NCI-H1105 treated with DMSO at 0.1 percent for 48 hours (cell line): ENCODE results near the gene CNOT9.

Source experiments
- DNase-seq: peaks from one replicate; lab custom pipeline; 2025; lab: John Stamatoyannopoulos, UW

Gene CNOT9

GRCh38 chr2:218577482-218578220 lies 9.0 kb downstream of the CNOT9 start:
- DNase-seq = no peak

- no peak for DNase-seq
Observed at GRCh38 chr2:218578272-218578877, 9.7 kb downstream of the CNOT9 start.

DNA sequence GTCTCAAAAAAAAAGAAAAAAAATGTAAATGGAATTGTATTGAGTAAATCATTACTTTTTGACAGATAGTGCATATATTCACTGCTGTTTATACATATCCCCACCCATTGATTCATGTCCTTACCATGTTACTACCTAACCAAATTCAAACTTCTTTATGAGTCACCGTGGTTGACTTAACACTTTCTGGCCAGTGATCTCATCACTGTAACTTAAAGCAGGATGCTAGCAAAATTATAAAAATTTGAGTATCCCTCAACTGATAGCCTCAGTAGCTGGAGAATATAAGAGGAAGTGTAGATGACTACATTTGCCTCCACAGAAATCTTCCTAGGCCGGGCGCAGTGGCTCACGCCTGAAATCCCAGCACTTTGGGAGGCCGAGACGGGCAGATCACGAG lies 13.4 kb downstream of the CNOT9 start:
- DNase-seq = no peak

GRCh38 chr2:218583983-218584850 lies 15.6 kb downstream of the CNOT9 start:
- no peak for DNase-seq

- DNase-seq = no peak
Observed at GRCh38 chr2:218585541-218585940, 16.9 kb downstream of the CNOT9 start.

DNA sequence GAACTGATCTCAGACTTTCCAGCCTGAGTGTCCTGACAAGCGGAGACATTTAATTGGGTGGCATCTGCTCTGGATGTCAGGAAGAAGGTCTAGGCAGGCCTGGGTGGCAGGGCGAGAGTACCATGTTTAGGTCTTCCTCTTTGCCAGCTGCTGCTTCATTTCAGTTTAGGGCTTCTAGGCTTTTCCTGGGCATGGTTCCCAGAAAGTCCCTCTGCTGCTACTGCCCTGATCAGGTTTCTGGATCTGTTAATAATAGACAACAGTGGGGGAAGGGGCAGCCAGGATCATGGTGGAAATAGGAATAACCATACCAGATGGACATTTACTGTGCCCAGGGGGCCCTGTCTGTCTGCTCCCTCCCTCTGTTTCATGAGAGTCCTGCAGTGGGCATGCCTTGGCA lies 36.8 kb downstream of the CNOT9 start:
- peak; percentile 21 for DNase-seq

DNA sequence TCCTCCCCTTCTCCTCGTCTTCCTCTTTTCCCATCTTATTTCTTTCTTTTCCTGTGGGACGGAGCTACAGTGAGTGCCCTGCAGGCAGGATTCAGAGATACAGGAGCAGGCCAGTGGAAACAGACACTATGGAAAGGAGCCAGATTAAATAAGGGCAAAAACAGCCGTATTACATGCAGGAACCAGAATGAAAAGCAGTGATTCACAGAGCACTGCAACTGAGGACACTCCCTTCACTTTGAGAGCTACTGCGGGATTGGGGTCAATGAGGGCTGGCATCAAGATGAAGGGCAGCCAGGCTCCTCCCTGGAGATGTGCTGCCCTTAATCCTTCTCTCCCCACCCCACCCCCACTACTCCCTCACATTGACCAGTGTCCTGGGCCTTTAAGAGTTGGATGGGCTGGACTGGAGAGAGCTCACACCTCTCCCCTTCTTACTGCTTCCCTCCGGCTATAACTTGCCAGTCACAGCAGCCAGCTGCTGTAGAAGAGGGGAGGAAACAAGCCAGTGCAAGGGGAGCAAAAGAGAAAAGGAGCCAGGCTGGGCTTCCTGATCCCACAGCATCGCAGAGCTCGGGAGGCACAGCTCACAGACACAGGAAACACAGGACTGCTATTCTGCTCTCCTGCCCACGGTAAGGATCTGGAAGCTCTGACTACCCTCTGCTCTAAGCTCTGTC lies 38.9 kb downstream of the CNOT9 start, which contains the start of gene PLCD4:
TSS of gene PLCD4 (plus strand) at position 464 of the 680 bp plus-strand sequence. CDS start 7,841 bp downstream, outside the sequence.
- DNase-seq = no peak

- no peak for DNase-seq
Observed at GRCh38 chr2:218615868-218616315, 47.3 kb downstream of the CNOT9 start.

- no peak for DNase-seq
Observed at GRCh38 chr2:218618102-218618860, 49.6 kb downstream of the CNOT9 start.

DNA sequence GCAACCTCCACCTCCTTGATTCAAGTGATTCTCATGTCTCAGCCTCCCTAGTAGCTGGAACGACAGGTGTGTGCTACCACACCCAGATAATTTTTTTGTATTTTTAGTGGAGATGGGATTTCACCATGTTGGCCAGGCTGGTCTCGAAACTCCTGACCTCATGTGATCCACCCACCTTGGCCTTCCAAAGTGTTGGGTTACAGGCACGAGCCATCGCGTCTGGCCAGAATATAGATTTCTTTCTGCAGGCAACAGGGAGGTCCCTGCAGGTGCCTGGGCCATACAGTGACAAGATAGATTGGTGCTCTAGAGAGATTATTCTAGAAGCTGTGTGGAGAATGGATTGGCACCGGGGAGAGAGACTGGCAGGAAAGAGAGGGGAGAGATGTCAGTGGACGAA lies 52.4 kb downstream of the CNOT9 start:
- DNase-seq = no peak

DNA sequence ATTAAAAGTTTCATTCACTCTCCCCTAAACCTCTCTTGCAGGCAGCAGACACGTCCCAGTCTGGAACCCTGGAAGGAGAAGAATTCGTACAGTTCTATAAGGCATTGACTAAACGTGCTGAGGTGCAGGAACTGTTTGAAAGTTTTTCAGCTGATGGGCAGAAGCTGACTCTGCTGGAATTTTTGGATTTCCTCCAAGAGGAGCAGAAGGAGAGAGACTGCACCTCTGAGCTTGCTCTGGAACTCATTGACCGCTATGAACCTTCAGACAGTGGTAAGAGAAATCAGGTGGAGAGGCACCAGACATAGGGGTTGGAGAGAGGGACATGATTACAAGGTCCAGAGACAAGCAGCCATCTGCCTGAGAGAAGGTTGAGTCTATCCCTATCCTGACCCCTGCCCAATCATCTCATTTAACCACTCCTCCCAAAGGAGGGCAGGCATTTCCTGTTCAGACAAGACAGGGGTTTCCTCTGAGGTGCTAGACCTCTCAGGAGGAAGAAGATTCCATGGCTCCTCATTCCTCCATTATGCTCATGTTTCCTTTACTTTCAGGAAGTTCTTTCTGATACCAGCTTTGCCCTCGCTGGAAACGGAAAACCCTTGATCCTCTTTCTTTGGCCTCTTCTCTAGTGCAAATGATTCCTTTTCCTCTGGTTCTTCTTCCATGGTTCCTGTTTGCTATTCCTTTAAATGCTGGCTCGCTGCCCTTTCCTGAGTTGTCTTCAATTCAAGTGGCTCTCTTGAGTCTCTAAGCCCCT lies 54.1 kb downstream of the CNOT9 start:
- no peak for DNase-seq

GRCh38 chr2:218623366-218623705 lies 54.7 kb downstream of the CNOT9 start:
- DNase-seq = no peak

DNA sequence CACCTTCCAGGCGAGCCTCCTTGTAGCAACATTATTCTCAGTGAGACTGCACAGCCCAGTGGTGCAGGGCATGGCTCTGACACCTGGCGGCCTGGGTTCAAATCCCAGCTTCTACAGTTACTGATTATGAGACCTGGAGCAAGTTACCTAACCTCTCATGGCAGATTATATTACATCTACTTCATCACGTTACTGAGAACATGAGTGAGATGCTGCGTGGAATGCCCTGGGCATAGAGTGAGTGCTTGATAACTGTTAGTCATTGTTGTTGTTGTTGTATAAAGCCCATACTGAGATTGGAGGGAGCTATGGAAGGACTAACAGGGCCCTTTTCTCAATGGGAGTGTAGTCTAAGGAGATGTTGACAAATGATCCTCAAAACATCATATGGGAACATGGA lies 57.7 kb downstream of the CNOT9 start:
- no peak for DNase-seq

DNA sequence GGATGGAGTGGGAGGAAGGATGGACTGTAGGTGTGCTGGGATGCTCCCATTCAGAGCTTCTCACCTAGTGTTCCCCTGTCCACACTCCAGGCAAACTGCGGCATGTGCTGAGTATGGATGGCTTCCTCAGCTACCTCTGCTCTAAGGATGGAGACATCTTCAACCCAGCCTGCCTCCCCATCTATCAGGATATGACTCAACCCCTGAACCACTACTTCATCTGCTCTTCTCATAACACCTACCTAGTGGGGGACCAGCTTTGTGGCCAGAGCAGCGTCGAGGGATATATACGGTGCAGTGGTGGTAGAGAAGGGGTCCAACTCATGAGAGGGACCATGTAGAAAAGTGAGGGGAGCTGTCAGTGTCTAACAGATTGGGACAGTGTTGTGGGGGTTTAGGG lies 59.3 kb downstream of the CNOT9 start:
- no peak for DNase-seq

GRCh38 chr2:218631837-218632236 lies 63.2 kb downstream of the CNOT9 start:
- DNase-seq = peak; percentile 7

GRCh38 chr2:218635719-218636118 lies 67.1 kb downstream of the CNOT9 start:
- DNase-seq = no peak

DNA sequence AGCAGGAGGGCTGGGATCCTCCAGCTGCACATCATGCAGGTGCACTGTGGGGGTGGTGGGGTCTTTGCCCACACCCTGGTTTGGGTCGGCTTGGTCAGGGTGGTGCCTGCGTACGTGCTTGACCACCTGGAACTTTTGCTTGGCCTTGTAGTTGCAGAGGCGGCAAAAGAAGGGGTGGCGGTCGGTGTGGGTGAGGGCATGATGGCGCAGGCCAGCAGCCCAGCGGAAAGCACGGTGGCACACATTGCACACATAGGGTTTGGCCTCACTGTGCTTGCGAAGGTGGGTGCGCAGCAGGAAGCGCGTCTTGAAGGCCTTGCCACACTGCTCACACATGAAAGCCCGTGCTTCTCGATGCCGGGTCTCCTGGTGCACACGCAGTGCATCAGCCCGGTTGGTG lies 69.7 kb downstream of the CNOT9 start:
- no peak for DNase-seq

- no peak for DNase-seq
Observed at GRCh38 chr2:218642121-218642656, 73.5 kb downstream of the CNOT9 start.

- no peak for DNase-seq
Observed at GRCh38 chr2:218642786-218643185, 74.1 kb downstream of the CNOT9 start.

DNA sequence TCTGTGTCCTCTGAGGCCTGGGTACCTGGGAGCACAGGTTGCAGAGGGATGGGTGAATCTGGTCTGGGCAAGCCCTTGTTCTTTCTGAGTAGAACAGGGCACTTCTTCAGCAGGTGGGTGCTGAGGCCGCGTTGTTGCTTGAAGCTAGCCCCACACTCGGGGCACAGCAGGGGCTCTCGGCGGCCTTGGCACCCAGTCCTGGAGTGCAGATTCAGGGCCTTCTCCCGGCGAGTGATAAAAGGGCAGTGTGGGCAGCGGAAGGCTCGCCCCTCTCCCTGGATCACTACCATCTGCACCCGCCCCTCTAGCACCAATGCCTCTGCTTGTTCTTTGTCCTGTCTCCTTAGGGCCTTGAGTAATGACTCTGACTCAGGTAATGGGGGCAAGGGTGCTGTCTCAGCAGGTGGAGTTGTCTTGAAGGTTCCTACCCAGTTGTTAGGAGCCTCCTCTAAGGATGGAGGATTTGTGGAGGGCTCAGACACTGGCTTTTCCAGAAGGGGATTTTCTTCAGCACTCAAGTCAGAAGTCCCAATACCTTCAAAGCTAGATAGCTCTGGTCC lies 75.2 kb downstream of the CNOT9 start:
- no peak for DNase-seq
